ENCODE results near the gene SPOP. TPM values are rescaled to one million over a fixed set of nuclear protein-coding genes. Genes with fewer than 3 reads are reported as not detected.

SPOP gene
- total RNA-seq, 1 experiment from 2014 or later: 52.3 TPM

DNA sequence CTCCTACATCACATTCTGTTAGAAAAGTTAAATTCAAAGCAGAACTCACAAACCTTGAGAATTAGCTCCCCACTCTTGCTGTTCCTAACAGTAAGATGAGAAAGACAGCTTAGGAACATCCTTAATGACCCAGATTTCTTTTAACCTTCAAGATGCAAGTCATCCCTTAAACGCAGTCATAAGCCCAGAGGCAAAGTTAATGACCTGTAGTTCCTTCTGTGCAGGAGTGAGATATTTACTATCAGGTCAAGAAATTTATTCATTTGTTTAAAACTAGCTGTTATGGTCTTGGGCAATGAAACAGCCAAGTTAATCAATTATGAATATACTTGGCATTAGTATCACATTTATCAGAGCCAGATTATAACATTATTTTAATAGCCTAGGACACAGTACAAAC lies 65.2 kb downstream of the SPOP start:
- peaks cover 47% of the 10 kb centered on the region for H3K36me3 Mint-ChIP-seq (ENCODE audit: insufficient read depth, unreplicated experiment)
- no TSS peak for BruUV-seq (replicated peaks)
- no peak overlapping the region for H3K27ac Mint-ChIP-seq (ENCODE audit: low read depth, unreplicated experiment)
- no peaks in the 10 kb centered on the region for H3K9me3 Mint-ChIP-seq (ENCODE audit: unreplicated experiment)
- CTCF ChIA-PET: interaction anchor here (0.5 to 1.8 kb wide), 5 partner anchors 13 to 778 kb away, joined by 3 to 6 read pairs (median 4); no protein-coding TSS in a partner anchor
- no peaks in the 10 kb centered on the region for H3K27me3 Mint-ChIP-seq (ENCODE audit: insufficient read depth, unreplicated experiment)
- intact Hi-C loops (cut with micrococcal nuclease): no loop called here
- H3K4me3 Mint-ChIP-seq (ENCODE audit: unreplicated experiment): no peak overlapping the region
- POLR2A ChIA-PET: interaction anchor here (0.6 to 1.4 kb wide), 5 partner anchors 10 to 37 kb away, joined by 3 to 4 read pairs (median 3); no protein-coding TSS in a partner anchor
- TF ChIP-seq, protein P1, sequence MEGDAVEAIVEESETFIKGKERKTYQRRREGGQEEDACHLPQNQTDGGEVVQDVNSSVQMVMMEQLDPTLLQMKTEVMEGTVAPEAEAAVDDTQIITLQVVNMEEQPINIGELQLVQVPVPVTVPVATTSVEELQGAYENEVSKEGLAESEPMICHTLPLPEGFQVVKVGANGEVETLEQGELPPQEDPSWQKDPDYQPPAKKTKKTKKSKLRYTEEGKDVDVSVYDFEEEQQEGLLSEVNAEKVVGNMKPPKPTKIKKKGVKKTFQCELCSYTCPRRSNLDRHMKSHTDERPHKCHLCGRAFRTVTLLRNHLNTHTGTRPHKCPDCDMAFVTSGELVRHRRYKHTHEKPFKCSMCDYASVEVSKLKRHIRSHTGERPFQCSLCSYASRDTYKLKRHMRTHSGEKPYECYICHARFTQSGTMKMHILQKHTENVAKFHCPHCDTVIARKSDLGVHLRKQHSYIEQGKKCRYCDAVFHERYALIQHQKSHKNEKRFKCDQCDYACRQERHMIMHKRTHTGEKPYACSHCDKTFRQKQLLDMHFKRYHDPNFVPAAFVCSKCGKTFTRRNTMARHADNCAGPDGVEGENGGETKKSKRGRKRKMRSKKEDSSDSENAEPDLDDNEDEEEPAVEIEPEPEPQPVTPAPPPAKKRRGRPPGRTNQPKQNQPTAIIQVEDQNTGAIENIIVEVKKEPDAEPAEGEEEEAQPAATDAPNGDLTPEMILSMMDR (IDR thresholded peaks at IDR 0.05; ENCODE audit: unreplicated experiment): no peak
- DNase-seq (ENCODE audit: unreplicated experiment): no peak
- peaks cover 7% of the 10 kb centered on the region for H3K4me1 Mint-ChIP-seq (ENCODE audit: insufficient read depth, unreplicated experiment)

DNA sequence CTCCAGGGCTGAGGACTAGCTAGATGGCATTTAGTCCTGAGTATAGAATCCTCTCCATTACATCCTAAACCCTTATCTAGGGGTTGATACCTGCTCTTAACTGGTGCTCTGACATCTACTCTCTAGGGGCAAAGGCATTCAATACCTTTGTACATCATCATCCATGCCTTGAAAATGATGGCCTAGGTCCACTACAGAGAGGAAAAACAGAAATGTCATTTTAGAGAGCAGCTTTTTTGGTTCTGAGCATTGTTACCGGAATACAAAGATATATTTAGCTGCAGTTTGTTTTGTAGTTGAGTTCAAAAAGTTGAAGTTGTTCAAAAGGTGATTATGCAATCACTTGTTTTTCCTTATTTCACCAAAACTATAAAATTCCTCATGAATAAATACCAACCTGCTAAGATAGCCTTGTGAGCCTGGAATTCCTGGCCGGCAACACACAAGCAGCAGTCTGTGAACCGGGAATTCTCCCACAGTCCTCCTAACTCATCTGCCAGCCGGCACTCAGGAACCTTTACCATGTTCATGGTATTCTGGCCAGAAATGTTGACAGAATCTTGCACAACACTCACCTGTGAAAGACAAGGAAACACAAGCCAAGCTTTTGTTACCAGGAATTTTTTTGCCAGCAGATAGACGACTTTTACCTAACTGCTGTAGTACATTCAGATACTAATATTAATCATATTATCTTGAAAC lies 66.9 kb downstream of the SPOP start:
- Mint-ChIP-seq H3K27ac (ENCODE audit: low read depth, unreplicated experiment) (peak overlapping the region; percentile 35), H3K36me3 (ENCODE audit: insufficient read depth, unreplicated experiment) (peaks cover 48% of the 10 kb centered on the region), H3K9me3 (ENCODE audit: unreplicated experiment) (no peaks in the 10 kb centered on the region), H3K27me3 (ENCODE audit: insufficient read depth, unreplicated experiment) (no peaks in the 10 kb centered on the region), H3K4me3 (ENCODE audit: unreplicated experiment) (no peak overlapping the region), H3K4me1 (ENCODE audit: insufficient read depth, unreplicated experiment) (peaks cover 7% of the 10 kb centered on the region)
- DNase-seq (ENCODE audit: unreplicated experiment): peak; percentile 25
- no TSS peak for BruUV-seq (replicated peaks)
- TF ChIP-seq, protein P1 (IDR thresholded peaks at IDR 0.05; ENCODE audit: unreplicated experiment): no peak
- ChIA-PET CTCF (interaction anchor here (0.6 to 0.7 kb wide), 2 partner anchors 190 to 1678 kb away, joined by 3 to 5 read pairs; no protein-coding TSS in a partner anchor), POLR2A (interaction anchor here (0.7 to 1.0 kb wide), 2 partner anchors 8 to 35 kb away, joined by 3 read pairs; no protein-coding TSS in a partner anchor)
- intact Hi-C loops (cut with micrococcal nuclease): no loop called here

DNA sequence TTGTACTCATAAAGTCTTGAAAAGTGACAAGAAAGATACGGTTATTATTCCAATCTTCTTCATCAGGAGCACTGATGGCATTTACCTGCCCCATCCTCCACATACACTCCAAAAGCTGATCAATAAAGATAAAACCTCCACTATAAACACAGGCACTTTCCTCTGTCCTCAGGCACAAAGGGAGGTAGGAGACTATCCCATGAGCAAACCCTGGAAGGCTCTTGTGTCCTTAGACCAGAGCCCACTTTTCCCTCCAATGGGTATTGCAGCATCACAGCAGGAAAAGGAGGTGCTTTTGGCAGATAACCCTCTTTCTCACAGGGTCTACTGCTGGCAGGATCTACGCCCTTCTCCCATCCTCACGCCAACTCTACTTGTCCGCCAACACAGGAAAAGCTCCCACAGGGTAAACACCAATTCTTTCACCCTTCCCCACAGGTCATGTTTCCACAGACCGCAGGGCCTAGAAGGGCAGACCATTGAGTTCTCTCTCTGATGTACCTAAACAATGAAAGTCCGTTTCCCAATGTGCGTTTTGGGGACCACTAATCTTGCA lies 73.5 kb downstream of the SPOP start:
- BruUV-seq (replicated peaks): no TSS peak
- no peaks in the 10 kb centered on the region for H3K4me1 Mint-ChIP-seq (ENCODE audit: insufficient read depth, unreplicated experiment)
- CTCF ChIA-PET: interaction anchor here (1.4 kb wide), 1 partner anchor 11 kb away, joined by 4 read pairs; no protein-coding TSS in a partner anchor

DNA sequence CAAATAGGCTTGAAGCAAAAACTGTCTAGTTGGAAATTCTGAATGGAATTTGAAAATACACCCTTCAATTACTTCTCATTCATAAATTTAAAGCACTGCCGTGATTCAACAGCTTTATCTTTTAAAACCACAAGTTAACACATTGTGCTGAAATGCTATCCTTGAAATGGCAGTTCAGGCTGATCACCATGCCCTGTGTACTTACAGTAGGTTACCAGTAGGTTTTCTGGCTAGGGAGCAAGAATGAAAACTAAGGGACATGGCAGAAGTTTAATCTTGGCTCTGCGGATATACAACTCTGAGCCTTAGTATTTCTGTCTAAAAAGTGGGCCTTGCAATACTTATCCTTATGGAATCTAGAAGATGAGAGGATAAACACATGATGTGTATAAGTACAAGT lies 74.2 kb downstream of the SPOP start:
- H3K27ac Mint-ChIP-seq (ENCODE audit: low read depth, unreplicated experiment): no peak overlapping the region
- H3K27me3 Mint-ChIP-seq (ENCODE audit: insufficient read depth, unreplicated experiment): no peaks in the 10 kb centered on the region
- H3K36me3 Mint-ChIP-seq (ENCODE audit: insufficient read depth, unreplicated experiment): peaks cover 85% of the 10 kb centered on the region
- no peaks in the 10 kb centered on the region for H3K9me3 Mint-ChIP-seq (ENCODE audit: unreplicated experiment)
- TF ChIP-seq, protein P1 (IDR thresholded peaks at IDR 0.05; ENCODE audit: unreplicated experiment): no peak
- H3K4me3 Mint-ChIP-seq (ENCODE audit: unreplicated experiment): no peak overlapping the region
- CTCF ChIA-PET: interaction anchor here (0.6 to 1.4 kb wide), 2 partner anchors 10 to 558 kb away, joined by 4 read pairs; no protein-coding TSS in a partner anchor
- H3K4me1 Mint-ChIP-seq (ENCODE audit: insufficient read depth, unreplicated experiment): no peaks in the 10 kb centered on the region
- DNase-seq (ENCODE audit: unreplicated experiment): no peak
- intact Hi-C loops (cut with micrococcal nuclease): no loop called here
- no TSS peak for BruUV-seq (replicated peaks)
- POLR2A ChIA-PET: interaction anchor here (1.0 to 2.1 kb wide), 2 partner anchors 15 to 19 kb away, joined by 4 to 10 read pairs; no protein-coding TSS in a partner anchor

More for the DNA sequence above, 73.5 kb downstream of the SPOP start:
- Mint-ChIP-seq H3K4me3 (ENCODE audit: unreplicated experiment) (no peak overlapping the region), H3K36me3 (ENCODE audit: insufficient read depth, unreplicated experiment) (peaks cover 80% of the 10 kb centered on the region), H3K27me3 (ENCODE audit: insufficient read depth, unreplicated experiment) (no peaks in the 10 kb centered on the region), H3K9me3 (ENCODE audit: unreplicated experiment) (no peaks in the 10 kb centered on the region), H3K27ac (ENCODE audit: low read depth, unreplicated experiment) (no peak overlapping the region)
- intact Hi-C loops (cut with micrococcal nuclease): no loop called here
- TF ChIP-seq, protein P1 (IDR thresholded peaks at IDR 0.05; ENCODE audit: unreplicated experiment): no peak
- DNase-seq (ENCODE audit: unreplicated experiment): no peak
- POLR2A ChIA-PET: interaction anchor here (0.7 kb wide), 1 partner anchor 14 kb away, joined by 3 read pairs; no protein-coding TSS in a partner anchor
